K562 (cell line): Measurements from ENCODE around the gene DCTN5. TPM values are rescaled to one million over a fixed set of nuclear protein-coding genes. Genes with fewer than 3 reads are reported as not detected.

ENCODE experiments used
- ATF7 ChIP-seq: fragments of 450-650 bp; IDR thresholded peaks from 2 replicates; pipeline ENCODE4 v1.7.1; 2014; ENCODE audit warnings: mild to moderate bottlenecking, moderate library complexity
- CHD1 ChIP-seq: fragments of 200-600 bp; sonication (generic); IDR thresholded peaks from one replicate; pipeline ENCODE4 v1.6.1; 2012; ENCODE audit warnings: mild to moderate bottlenecking, moderate library complexity, low read length, inconsistent platforms
- ELF1 ChIP-seq: fragments of 200-800 bp; sonication (Bioruptor generic); IDR thresholded peaks from 2 replicates; pipeline ENCODE4 v1.6.1; 2016; ENCODE audit warnings: missing genetic modification characterization, missing compliant biosample characterization
- EP300 ChIP-seq: IDR thresholded peaks from 2 replicates; pipeline ENCODE4 v1.6.1; 2012; ENCODE audit warnings: low read length, improper control_type of control experiment
- ETV6 ChIP-seq, 3 experiments: fragments of 150-350 bp in 1 of 3; sonication (generic) in 1 of 3; formaldehyde crosslinking in 1 of 3; IDR thresholded peaks; 2 replicates each; pipeline versions ENCODE4 v1.6.1 to v1.8.0; 2014 to 2022; ENCODE audit warnings: borderline replicate concordance in 2 of 3, low read depth in 2 of 3, antibody characterized with exemption in 1 of 3, low read length in 1 of 3, mild to moderate bottlenecking in 1 of 3, missing genetic modification reagents in 1 of 3
- FOXP1 ChIP-seq: sonication (generic); formaldehyde crosslinking; IDR thresholded peaks from 2 replicates; pipeline ENCODE4 v1.8.0; 2022; ENCODE audit warnings: mild to moderate bottlenecking, missing genetic modification reagents
- GTF2F1 ChIP-seq: IDR thresholded peaks from 2 replicates; pipeline ENCODE4 v1.6.1; 2011; ENCODE audit warnings: low read depth, low read length, improper control_type of control experiment
- HDAC6 ChIP-seq: IDR thresholded peaks from 2 replicates; pipeline ENCODE4 v1.6.1; 2012; ENCODE audit warnings: low read depth, mild to moderate bottlenecking, control low read depth, inconsistent platforms, low read length, moderate library complexity
- HNRNPLL ChIP-seq: fragments of 200-400 bp; formaldehyde crosslinking; IDR thresholded peaks from 2 replicates; pipeline ENCODE4 v1.6.1; 2017; ENCODE audit warnings: low read length, low read depth, mild to moderate bottlenecking; ENCODE audit not compliant: poor library complexity, severe bottlenecking
- NR2C1 ChIP-seq, 2 experiments: fragments of 450-650 bp; IDR thresholded peaks; 2 replicates each; pipeline ENCODE4 v1.6.1; 2017; ENCODE audit warnings: mild to moderate bottlenecking in 2 of 2, antibody characterized with exemption in 1 of 2, inconsistent platforms in 1 of 2, missing compliant biosample characterization in 1 of 2, missing genetic modification characterization in 1 of 2
- SMAD4 ChIP-seq: fragments of 250-450 bp; sonication (Bioruptor Pico); conservative IDR thresholded peaks from 2 replicates; pipeline ENCODE4 v1.8.0; 2021; ENCODE audit warnings: inconsistent platforms, mild to moderate bottlenecking, moderate library complexity
- TEAD1 ChIP-seq, 2 experiments: fragments of 450-650 bp in 1 of 2; sonication (generic) in 1 of 2; formaldehyde crosslinking; IDR thresholded peaks; 2 replicates each; pipeline versions ENCODE4 v1.4.0 to v1.8.0; 2020 to 2022; ENCODE audit warnings: mild to moderate bottlenecking in 2 of 2, missing genetic modification reagents in 1 of 2
- UBTF ChIP-seq, 2 experiments: IDR thresholded peaks; 2 replicates each; pipeline ENCODE4 v1.6.1; 2012; ENCODE audit warnings: improper control_type of control experiment in 2 of 2, low read depth in 2 of 2, low read length in 2 of 2, borderline replicate concordance in 1 of 2
- ZBTB17 ChIP-seq: fragments of 450-650 bp; formaldehyde crosslinking; IDR thresholded peaks from 2 replicates; pipeline ENCODE4 v1.4.0; 2020; ENCODE audit warnings: mild to moderate bottlenecking
- ZNF239 ChIP-seq: fragments of 250-450 bp; sonication (Bioruptor Pico); IDR thresholded peaks from 2 replicates; pipeline ENCODE4 v1.4.0; 2020; ENCODE audit warnings: mild to moderate bottlenecking
- ZNF316 ChIP-seq: fragments of 450-650 bp; IDR thresholded peaks from 2 replicates; pipeline ENCODE4 v1.6.1; 2016
- ZNF444 ChIP-seq: fragments of 250-450 bp; sonication (Bioruptor Pico); IDR thresholded peaks from 2 replicates; pipeline ENCODE4 v1.4.0; 2020; ENCODE audit warnings: mild to moderate bottlenecking, moderate library complexity
- polyA plus RNA-seq, 8 experiments: library from polyadenylated mRNA; depleted of rRNA in 4 of 8; stranded (reverse) in 5 of 8; unstranded in 3 of 8; fragments of >200 nt; fragmentation: Nextera tagmentation in 2 of 8; fragmentation: Illumina TruSeq in 1 of 8; extraction: Ambion mirVana in 2 of 8; extraction: Trizol in 1 of 8; gene quantifications; 2 replicates each; pipeline versions ENCODE4 v1.2.1 to v1.2.3, GENCODE V29; 2011 to 2014; ENCODE audit warnings: inconsistent platforms in 1 of 8, missing spikeins in 1 of 8
- total RNA-seq, 7 experiments: library from RNA; depleted of rRNA in 6 of 7; stranded (reverse); fragments of >200 nt in 6 of 7; fragmentation: Illumina TruSeq in 2 of 7; extraction: Trizol in 2 of 7; gene quantifications; 2 replicates each; pipeline versions ENCODE4 v1.2.1 to v1.2.3, GENCODE V29; 2011 to 2021; ENCODE audit warnings: low replicate concordance in 1 of 7
- TF ChIP-seq, protein P1 (sequence below): fragments of 200-800 bp; sonication (Bioruptor generic); IDR thresholded peaks from 2 replicates; pipeline ENCODE4 v1.6.1; 2017; ENCODE audit warnings: missing genetic modification characterization, missing compliant biosample characterization
- TF ChIP-seq, protein P2 (sequence below), 3 experiments: fragments of 200-800 bp in 1 of 3; sonication (Bioruptor generic) in 1 of 3; sonication (generic) in 1 of 3; formaldehyde crosslinking in 1 of 3; IDR thresholded peaks; 2 replicates each; pipeline versions ENCODE4 v1.6.1 to v1.8.0; 2016 to 2022; ENCODE audit warnings: mild to moderate bottlenecking in 2 of 3, missing compliant biosample characterization in 2 of 3, missing genetic modification characterization in 2 of 3, missing genetic modification reagents in 1 of 3

DCTN5 gene
- total and polyA plus RNA-seq, 9 of the 15 experiments (the other 6 are each of a cell fraction or from before 2014, with no cell fraction given): 35.8 to 149 (median 75.9) TPM

GRCh38 chr16:23640931-23641765 lies at the start of gene DCTN5, which contains the start of gene PALB2 (continued):
- TF ChIP-seq ETV6 (IDR thresholded peaks at IDR 0.05; ENCODE audit: borderline replicate concordance in 1 of 2, low read depth in 2 of 2, low read length in 1 of 2) (no peak), ETV6 (CRISPR knock-in tag; IDR thresholded peaks at IDR 0.05; ENCODE audit: borderline replicate concordance) (0 out of 2 replicates have a peak, but pooled peaks have one; percentile 73), ZBTB17 (peak; percentile 100), ZNF239 (no peak), ELF1 (tag) (peak; percentile 95), HNRNPLL (peak; percentile 68), ZNF316 (peak; percentile 1; the same call in 1 of the 2 replicates), HDAC6 (no peak), UBTF (IDR thresholded peaks at IDR 0.05; ENCODE audit: borderline replicate concordance in 1 of 2, low read depth in 2 of 2, low read length in 2 of 2) (peak in 1 of 2 experiments; percentile 74; a peak in 1 of 4 replicates), ATF7 (peak; percentile 72; the same call in 1 of the 2 replicates), TEAD1 (CRISPR knock-in tag; IDR thresholded peaks at IDR 0.05) (peak in 1 of 2 experiments; percentile 58; a peak in 2 of 4 replicates), FOXP1 (peak; percentile 65; the same call in 1 of the 2 replicates), EP300 (peak; percentile 41), CHD1 (peak; percentile 35), SMAD4 (CRISPR knock-in tag) (peak; percentile 28; the same call in 1 of the 2 replicates), GTF2F1 (no peak), ZNF444 (no peak), NR2C1 (IDR thresholded peaks at IDR 0.05) (peak; percentile 56; the same call in 1 of the 2 replicates), NR2C1 (tag; IDR thresholded peaks at IDR 0.05) (0 out of 2 replicates have a peak, but pooled peaks have one; percentile 46)
- TF ChIP-seq, protein P1, sequence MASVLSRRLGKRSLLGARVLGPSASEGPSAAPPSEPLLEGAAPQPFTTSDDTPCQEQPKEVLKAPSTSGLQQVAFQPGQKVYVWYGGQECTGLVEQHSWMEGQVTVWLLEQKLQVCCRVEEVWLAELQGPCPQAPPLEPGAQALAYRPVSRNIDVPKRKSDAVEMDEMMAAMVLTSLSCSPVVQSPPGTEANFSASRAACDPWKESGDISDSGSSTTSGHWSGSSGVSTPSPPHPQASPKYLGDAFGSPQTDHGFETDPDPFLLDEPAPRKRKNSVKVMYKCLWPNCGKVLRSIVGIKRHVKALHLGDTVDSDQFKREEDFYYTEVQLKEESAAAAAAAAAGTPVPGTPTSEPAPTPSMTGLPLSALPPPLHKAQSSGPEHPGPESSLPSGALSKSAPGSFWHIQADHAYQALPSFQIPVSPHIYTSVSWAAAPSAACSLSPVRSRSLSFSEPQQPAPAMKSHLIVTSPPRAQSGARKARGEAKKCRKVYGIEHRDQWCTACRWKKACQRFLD (CRISPR knock-in tag): 0 out of 2 replicates have a peak, but pooled peaks have one; percentile 54
- TF ChIP-seq, protein P2, sequence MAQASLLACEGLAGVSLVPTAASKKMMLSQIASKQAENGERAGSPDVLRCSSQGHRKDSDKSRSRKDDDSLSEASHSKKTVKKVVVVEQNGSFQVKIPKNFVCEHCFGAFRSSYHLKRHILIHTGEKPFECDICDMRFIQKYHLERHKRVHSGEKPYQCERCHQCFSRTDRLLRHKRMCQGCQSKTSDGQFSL (CRISPR knock-in tag; IDR thresholded peaks at IDR 0.05): 0 out of 2 replicates have a peak, but pooled peaks have one; percentile 29
- TF ChIP-seq, protein P2 (tag; IDR thresholded peaks at IDR 0.05): no peak; a peak in 1 of 4 replicates
